Omental fat pad (tissue), 4 donors: ENCODE measurements around the gene AFDN. TPM values are rescaled to one million over a fixed set of nuclear protein-coding genes. Genes with fewer than 3 reads are reported as not detected.

Experiments
- ATAC-seq: fragments of 150-250 bp; one replicate; pipeline ENCODE4 v1.9.1; 2016; ENCODE audit warnings: mild to moderate bottlenecking, moderate library complexity; ENCODE audit not compliant: low FRiP score
- DNase-seq: peaks from one replicate; pipeline ENCODE4 v3.0.0-alpha.2; 2019; ENCODE audit warnings: low spot score
- total RNA-seq, 4 donors: library from RNA; depleted of rRNA; stranded (reverse); fragments of >200 nt; gene quantifications; one replicate each; pipeline ENCODE4 v1.1.0, GENCODE V29; 2016
- TF ChIP-seq, protein P1 (sequence below), 3 donors: fragments of 450-650 bp; IDR thresholded peaks; one replicate each; pipeline ENCODE4 v1.5.1; 2016 to 2017; ENCODE audit warnings: antibody characterized with exemption in 3 of 3, mild to moderate bottlenecking in 3 of 3, moderate library complexity in 2 of 3

The AFDN gene
- total RNA-seq, 4 donors from 2014 or later, result 114 to 166 (median 125) TPM

DNA sequence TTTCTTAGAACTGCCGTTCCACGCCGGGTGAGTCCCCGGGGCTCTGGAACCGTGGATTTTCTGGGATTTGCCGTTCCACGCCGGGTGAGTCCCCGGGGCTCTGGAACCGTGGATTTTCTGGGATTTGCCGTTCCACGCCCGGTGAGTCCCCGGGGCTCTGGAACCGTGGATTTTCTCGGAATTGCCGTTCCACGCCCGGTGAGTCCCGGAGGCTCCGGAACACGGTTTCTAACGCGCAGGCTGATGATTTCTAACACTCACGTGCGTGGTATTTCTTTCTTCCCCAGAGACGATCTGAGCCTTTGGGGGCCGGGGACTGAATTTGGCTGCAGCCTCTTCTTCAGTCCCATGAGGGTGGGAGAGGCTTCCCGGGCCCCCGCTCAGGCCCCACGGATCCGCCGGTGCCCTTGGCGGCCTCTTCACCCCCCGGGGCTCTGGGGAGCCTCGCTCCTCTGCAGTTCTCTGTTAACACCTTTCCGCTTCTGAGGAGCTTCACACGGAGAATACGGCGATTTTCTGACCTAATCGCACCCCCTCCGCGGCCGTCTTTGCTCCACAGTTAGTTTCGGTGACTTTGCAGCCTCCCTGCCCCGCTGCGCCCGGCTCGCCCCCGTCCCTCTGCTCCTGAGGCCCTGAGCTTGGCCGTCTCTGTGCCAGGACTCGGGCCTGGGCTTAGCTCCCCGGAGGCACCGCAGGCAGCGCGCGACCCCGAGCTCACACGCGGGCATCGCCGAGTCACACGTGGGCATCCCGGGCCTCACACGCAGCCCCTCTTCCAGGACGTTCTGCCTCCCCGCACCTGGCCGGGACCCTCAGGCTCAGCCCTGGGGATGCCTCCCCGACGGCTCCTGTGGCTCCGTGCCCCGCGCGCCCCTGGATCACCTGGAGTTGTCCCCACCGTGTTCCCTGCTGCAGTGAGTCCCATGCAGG is 163.6 kb downstream of the AFDN start:
- no peak for DNase-seq
- TF ChIP-seq, protein P1, sequence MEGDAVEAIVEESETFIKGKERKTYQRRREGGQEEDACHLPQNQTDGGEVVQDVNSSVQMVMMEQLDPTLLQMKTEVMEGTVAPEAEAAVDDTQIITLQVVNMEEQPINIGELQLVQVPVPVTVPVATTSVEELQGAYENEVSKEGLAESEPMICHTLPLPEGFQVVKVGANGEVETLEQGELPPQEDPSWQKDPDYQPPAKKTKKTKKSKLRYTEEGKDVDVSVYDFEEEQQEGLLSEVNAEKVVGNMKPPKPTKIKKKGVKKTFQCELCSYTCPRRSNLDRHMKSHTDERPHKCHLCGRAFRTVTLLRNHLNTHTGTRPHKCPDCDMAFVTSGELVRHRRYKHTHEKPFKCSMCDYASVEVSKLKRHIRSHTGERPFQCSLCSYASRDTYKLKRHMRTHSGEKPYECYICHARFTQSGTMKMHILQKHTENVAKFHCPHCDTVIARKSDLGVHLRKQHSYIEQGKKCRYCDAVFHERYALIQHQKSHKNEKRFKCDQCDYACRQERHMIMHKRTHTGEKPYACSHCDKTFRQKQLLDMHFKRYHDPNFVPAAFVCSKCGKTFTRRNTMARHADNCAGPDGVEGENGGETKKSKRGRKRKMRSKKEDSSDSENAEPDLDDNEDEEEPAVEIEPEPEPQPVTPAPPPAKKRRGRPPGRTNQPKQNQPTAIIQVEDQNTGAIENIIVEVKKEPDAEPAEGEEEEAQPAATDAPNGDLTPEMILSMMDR (IDR thresholded peaks at IDR 0.05), result no peak
- no peak for ATAC-seq

DNA sequence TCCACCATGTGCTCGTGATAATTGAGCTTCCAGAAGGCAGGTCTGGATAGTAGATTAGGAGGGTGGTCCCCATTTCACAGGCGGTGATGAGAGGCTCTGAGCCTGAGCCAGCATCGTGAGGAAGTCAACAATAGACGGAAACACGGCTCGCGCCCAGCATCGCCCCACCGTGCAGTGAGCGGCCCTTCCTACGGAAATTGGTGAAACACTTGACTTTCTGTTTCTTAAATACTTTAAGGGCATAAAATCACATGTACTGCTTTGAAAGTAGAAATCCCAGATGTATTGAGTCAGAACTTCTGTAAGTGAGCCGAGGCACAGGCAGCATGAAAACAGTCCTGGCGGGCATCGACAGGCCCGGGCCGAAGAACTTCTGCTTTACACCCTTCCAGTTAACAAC is 166.5 kb downstream of the AFDN start:
- TF ChIP-seq, protein P1 (IDR thresholded peaks at IDR 0.05), result no peak
- DNase-seq, result no peak
- peak; percentile 22 for ATAC-seq

DNA sequence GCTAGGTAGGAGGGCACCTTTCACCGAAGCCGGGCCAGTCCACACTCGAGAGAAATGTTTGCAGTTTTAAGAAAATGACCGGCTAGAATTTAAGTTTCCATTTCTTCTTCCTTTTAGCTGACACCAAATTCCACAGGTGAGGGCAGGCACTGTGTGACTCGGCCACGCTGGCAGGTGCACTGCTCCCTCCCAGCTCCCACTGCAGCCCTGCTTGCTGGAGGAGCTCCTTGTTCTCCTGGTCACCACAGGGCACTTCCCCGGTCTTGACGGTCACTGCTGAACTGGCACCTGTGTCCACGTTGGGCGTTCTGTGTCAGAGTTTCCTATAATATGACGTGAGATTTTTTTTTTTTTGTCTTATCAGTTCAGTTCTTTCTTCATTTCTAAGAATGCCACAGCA is 167.1 kb downstream of the AFDN start:
- ATAC-seq (no peak), DNase-seq (no peak)
- TF ChIP-seq, protein P1 (IDR thresholded peaks at IDR 0.05), result no peak

DNA sequence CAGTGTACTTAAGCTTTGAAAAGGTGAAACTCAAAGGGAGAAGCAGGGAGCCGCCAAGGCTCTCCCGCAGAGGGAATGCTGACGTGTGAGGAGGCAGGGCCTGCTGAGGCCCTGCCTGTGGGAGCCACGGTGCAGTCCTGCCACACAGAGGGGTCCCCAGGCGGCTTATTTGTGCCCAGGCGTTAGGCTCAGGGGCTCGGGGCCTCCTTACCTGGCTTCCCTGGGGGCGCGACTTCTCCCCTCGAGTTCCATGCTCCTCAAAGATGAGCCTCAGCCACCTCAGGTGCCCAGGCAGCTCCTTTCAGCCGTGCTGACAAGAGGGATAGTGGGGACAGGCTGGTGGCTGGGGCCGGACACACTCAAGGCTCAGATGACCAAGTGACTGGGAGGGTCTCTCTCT is 168.6 kb downstream of the AFDN start:
- no peak for ATAC-seq
- TF ChIP-seq, protein P1 (IDR thresholded peaks at IDR 0.05), result no peak
- no peak for DNase-seq

DNA sequence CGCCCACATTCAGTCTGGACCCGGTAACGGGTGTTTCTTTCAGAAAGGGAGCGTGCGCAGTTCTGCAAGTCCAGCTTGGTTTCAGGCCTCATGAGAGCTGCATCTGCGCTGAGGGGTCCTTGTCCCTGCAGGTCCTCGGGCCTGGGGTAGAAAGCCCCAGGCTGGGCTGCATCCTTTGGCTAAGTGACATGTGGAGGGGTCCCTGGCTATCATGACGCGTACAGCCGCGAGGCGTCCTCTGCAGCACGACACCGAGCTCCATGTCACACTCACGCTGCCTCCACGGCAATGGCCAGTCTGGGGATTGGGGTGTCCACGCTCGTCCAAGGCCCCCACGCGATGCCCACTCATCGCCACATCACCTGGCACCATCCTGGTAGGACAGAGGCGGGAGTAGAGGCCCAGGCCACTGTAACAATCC is 169.0 kb downstream of the AFDN start:
- TF ChIP-seq, protein P1 (IDR thresholded peaks at IDR 0.05), result no peak
- DNase-seq (no peak), ATAC-seq (no peak)

DNA sequence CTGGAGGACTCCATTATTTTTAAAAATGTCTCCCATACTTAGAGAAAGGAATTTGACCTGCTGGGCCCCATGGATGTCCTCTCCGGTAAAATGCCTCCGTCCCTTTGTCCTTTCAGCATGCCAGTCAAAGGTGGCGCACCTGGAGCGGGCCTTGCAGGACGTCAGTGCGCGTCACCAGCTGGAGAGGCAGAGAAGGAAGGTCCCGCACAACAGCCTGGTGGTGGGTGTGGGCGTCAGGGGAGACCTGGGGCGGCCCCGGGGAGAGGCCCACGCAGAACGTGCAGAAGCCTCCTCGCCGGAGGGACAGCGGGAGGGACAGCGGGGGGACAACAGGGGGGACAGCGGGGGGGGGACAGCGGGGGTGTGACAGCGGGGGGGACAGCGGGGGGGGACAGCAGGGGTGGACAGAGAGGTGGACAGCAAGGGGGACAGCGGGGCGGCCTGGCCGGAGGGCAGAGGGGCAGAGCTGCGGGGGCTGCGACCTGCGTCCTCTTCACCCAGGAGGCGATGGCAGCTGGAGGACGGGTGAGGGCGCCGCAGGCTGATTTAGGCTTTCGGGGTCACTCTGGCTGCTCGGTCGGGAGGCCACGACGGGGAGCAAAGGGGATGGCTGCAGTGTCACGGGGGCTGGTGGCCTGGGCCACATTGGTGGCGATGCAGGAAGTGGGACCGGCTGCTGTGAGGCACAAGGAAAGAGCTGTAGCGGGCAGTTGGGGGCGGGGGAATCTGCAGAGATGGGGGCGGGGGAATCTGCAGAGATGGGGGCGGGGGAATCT is 169.9 kb downstream of the AFDN start:
- ATAC-seq (no peak), DNase-seq (no peak)
- TF ChIP-seq, protein P1 (IDR thresholded peaks at IDR 0.05), result no peak
